Erythroblast (primary cell): ENCODE data around the gene AKT1S1.

ENCODE experiments used
- GATA1 ChIP-seq: IDR thresholded peaks from 2 replicates; pipeline ENCODE4 v1.6.1; 2011; ENCODE audit warnings: low read depth, mild to moderate bottlenecking, control low read depth, low read length, moderate library complexity
- POLR2A ChIP-seq: IDR thresholded peaks from 2 replicates; pipeline ENCODE4 v1.6.1; 2011; ENCODE audit warnings: mild to moderate bottlenecking, low read length

DNA sequence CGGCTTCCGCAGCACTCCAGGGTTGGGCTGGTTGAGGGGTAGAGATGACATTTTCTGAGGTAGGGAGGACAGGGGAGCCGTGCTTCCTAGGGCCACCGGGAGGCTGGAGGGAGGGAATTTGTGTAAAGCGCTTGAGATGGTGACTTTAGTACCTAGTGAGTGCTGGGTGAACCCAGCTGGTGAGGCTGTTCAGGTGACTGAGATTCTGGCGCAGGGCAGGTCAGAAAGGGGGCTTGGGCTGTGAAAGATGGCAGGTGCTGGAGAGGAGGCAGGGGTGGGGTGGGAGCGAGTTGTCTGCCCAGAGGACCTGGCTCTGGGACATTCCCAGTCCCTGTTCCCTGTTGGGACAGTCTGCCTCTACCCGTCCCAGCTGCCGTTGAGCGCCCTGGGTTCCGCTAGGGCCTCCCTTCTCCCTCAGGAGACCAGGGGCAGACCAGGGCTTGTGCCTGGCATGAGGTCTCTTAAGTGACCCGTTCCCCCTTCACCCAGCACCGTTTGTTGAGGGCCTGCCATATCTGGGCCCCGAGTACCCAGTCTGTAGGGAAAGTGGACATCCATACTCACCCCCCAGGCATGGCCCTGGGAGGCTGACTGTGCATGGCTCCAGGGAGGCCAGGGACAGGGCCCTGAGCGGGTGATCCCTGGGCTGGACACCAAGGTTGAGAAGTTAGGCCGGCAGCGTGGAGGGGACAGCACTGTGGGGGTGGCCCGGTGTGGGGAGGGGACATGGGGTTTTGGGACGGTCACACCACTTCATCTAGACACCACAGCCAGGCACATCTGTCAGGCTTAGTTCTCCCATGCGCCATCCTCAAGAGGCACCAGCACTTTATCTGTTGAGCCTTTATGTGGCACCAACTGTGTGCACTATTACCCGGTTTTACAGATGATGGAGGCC is 21.2 kb downstream of the AKT1S1 start:
- TF ChIP-seq POLR2A (peak; percentile 47), GATA1 (no peak)
